GM21360 (cell line): ENCODE data around the gene NRXN3.
"Not testable (repeated sequence)": the region's sequence is repeated elsewhere in the genome, so short reads cannot be mapped to it uniquely, and the experiment has no call there.

ENCODE experiments used
- ATAC-seq: cut with Tn5 transposase; IDR thresholded peaks from one replicate; pipeline ENCODE4 v1.9.1; 2021; ENCODE audit warnings: mild to moderate bottlenecking, moderate library complexity; ENCODE audit not compliant: unreplicated experiment

Gene NRXN3

GRCh38 chr14:78455896-78456435 lies 285.8 kb downstream of the NRXN3 start:
- peak; percentile 94 for ATAC-seq

GRCh38 chr14:78469947-78470346 lies 299.8 kb downstream of the NRXN3 start:
- ATAC-seq: no peak

- no peak for ATAC-seq
These were observed 309.1 kb downstream of the NRXN3 start for GRCh38 chr14:78479127-78479780.

DNA sequence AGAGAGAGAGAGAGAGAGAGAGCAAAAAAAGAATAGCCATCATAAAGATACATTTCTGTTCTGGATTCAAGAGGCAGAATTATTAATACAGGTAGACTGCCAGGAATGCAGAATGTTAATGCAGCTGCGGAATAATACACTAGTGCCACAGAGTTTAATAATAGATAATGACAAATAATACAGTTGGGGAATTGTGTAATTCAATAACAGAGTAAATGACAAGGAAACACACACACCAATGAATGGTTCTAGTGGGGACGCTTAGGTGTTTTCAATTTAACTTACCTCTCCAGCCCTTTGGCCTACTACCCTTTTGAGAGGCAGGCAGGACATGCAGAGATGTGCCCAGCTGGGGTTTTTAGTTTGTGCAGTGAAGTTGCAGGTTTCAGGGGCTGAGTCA lies 313.9 kb downstream of the NRXN3 start:
- no peak for ATAC-seq

GRCh38 chr14:78486081-78486480 lies 315.9 kb downstream of the NRXN3 start:
- ATAC-seq: no peak

GRCh38 chr14:78486621-78487020 lies 316.4 kb downstream of the NRXN3 start:
- ATAC-seq: no peak

DNA sequence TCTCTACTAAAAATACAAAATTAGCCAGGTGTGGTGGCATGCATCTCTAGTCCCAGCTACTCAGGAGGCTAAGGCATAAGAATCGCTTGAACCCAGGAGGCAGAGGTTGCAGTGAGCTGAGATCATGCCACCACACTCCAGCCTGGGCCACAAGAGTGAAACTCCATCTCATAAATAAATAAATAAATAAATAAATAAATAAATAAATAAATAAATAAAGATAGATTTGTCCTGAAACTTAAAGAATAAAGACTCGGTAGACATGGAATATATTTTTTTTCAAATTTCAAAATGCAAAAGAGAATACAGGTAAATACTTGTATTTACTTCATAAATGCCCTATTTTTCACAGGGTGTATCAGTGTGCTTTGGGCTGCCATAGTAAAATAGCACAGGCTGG lies 317.4 kb downstream of the NRXN3 start:
- ATAC-seq: not testable (repeated sequence)

- no peak for ATAC-seq
These were observed 318.8 kb downstream of the NRXN3 start for GRCh38 chr14:78488938-78489337.

DNA sequence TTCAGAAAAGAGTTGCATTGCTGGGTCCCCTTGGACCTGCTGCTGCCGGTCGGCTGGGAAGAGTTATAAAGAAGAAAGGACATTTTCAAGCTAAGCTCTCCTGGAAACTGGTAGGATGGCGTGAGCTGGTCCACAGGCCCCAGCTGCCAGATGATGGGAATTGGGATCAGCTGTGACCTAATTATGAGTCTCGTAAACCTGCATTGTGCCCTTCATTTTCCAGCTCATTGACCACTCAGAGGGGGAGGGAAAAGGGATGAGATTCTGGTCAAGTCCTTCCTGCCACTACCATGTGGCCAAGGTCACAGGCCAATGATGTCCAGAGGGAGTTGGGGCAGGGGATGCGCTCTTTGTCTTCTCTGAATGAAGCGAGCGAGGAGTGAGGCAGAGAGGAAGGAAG lies 320.9 kb downstream of the NRXN3 start:
- no peak for ATAC-seq

DNA sequence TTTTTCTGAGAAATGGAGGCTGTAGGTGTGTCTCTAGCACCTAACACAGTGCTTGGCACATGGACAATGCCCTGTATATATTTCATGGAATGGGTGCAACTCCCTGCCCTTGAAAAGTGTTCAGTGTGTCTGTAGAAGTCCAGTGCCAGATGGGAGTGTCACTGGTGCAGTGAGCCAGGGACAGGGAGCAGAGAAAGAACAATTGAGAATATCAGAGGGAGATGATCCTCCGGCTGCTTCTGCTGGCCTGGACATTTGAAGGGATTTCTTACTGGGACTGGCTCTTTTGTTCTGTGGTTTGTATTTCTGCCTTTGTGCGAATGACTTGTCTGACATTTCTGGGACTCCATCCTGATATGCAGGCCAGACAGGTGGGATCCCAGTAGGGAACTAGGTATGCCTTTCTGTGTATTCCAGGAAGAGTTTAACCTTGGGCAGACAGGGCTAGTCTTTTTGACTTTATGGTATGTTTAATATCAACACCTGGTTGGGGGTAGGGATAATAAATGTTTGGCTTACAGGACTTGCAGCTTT lies 328.0 kb downstream of the NRXN3 start:
- no peak for ATAC-seq

GRCh38 chr14:78501909-78502308 lies 331.7 kb downstream of the NRXN3 start:
- no peak for ATAC-seq

- ATAC-seq: no peak
These were observed 337.9 kb downstream of the NRXN3 start for GRCh38 chr14:78508023-78508422.

DNA sequence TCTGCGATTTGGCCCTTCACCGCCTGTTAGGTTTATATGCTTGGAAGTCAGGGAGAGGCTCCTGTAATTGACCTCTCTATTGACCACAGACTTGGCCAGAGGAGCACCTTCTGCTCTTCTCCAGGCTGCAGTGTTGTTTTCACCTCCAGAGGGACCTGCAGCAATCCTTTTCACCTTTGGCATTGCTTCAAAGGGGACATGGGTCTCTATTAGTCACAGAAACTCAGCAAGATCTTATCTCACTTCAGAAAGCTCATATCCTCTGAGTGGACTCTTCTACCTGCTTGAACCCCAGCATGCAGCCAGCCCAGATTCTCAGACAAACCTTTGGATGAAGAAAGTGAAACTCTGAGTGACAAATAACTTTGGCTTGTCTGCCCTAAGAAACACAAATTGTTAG lies 339.3 kb downstream of the NRXN3 start:
- no peak for ATAC-seq

DNA sequence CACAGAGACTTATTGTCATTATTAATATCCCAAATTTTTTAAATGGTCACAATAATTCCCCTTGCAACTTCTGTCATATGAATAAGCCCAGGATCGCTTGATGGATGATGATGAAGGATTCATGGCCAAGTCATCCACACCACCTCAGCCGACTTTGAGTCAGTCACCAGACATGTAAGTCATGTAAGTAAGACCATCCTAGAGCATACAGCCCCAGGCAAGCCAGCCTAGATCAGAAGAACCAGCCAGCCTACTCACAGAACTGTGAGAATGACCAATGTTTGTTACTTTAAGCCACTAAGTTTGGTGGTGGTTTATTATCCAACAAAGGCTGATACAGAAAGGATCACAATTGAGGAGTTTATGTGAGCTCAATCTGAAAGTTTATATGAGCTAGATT lies 341.8 kb downstream of the NRXN3 start:
- ATAC-seq: no peak

DNA sequence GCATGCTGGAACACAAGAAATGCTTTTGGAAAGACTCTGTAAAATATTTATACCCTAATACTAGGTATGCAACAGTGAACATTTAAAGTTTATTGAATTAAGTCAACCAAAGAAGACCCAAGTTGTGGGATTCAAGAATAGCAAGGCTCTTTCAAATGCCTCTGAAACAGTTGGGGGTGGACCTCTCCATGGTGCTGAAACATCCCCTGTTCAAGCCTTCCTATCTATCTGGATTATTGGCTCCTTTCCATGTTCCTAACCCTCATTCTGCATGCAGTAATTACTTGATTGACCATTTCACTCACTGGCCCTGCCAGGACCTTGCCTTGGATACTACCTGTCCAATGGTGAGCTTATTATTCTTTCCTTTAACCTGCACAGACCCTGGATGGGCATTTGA lies 349.7 kb downstream of the NRXN3 start:
- no peak for ATAC-seq

- ATAC-seq: no peak
These were observed 354.0 kb downstream of the NRXN3 start for GRCh38 chr14:78524196-78524595.

DNA sequence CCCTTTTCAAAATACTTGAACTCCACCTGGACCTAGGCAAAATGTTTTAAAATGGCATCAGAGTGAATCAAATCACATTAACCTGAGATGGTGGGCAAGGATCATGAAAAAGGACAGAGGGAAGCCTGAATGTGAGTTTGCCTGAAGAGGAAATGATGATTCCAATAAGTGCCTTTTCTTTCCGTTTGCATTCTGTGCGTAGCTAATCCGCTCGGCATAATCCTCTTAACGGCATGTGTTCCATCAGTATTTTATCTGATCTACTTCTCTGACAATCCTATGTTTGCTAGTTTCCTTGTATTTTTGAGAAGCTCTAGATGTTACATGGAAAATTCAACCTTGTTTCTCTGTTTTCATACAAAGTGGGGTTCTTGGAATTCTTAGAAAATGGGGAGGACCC lies 354.6 kb downstream of the NRXN3 start:
- ATAC-seq: no peak

- ATAC-seq: no peak
These were observed 359.9 kb downstream of the NRXN3 start for GRCh38 chr14:78530078-78530477.

- ATAC-seq: no peak
These were observed 364.0 kb downstream of the NRXN3 start for GRCh38 chr14:78534141-78534540.

- no peak for ATAC-seq
These were observed 364.9 kb downstream of the NRXN3 start for GRCh38 chr14:78535041-78535440.

GRCh38 chr14:78541788-78542187 lies 371.6 kb downstream of the NRXN3 start:
- not testable (repeated sequence) for ATAC-seq

DNA sequence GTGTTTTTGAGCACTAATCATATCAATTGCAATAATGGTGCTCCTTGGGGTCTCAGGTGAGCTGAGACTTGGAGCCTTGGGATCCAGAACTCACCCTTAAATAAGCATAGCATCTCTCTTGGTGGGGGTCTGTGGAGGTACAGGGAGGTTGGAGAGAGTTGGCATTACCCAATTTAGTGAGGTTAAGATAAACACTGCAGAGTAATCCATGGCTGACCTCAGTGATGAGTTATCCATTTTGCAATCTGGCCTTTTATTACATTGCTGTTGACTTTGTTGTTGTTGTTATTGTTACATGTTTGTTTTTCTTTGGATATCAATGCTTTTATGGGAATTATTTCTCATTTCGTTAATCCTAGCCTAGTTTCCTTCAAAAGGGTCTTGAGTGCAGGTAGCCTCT lies 373.3 kb downstream of the NRXN3 start:
- no peak for ATAC-seq

DNA sequence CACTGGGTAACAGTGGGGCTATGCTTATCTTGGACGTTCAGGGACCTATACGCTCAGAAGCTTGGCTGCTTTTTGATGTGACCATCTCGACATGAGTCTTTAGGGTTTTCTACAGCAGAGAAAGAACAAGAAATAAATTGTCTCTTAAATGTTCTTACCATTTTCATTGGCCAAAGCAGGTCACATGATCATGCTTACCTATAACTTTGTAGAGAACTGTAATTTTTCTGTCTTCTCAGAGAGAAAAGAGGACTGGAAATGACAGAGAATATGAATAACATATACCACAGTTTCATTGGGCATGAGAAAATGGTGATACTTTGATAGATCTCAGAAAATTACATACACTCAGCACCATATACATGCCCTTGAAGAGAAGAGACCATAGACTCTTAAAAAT lies 390.9 kb downstream of the NRXN3 start:
- ATAC-seq: no peak
